ENCODE results near the gene SLC19A1.

Gene SLC19A1

GRCh38 chr21:45468971-45469272, 73.3 kb downstream of the SLC19A1 start:
- DNase-seq (ENCODE audit: low read depth in 2 of 3, low spot score in 1 of 3) = no peak

- DNase-seq (ENCODE audit: low read depth in 2 of 3, low spot score in 1 of 3) = no peak
Observed at GRCh38 chr21:45468051-45468970, 73.9 kb downstream of the SLC19A1 start.

DNA sequence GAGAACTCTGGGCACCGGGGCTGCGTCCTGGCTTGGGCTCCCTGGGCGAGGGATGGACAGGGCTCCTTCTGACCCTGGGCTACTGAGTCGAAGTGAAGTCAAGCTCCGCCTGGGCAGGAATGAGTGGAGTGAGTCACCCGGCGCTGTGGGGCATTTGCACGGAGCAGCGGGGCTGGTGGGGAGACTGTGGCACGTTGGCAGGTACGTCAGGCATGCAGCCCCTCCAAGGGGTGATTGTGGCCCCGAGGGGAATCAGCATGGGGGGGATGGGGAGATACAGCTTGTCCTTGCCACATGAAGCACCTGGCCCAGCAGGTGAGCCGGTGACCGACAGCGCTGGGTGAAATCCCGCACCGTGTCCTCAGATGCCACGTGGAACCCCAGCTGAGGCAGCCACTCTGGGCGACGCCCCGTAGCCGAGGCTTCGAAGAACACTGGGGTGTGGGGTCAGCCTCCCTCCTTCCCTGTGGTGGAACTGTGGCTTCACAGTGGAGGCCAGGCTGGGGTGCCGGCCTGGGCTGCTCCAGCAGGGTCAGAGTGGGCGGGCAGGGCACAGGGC, 74.9 kb downstream of the SLC19A1 start:
- no peak for DNase-seq (ENCODE audit: low read depth in 2 of 3, low spot score in 1 of 3)

- no peak for DNase-seq (ENCODE audit: low read depth in 2 of 3, low spot score in 1 of 3)
Observed at GRCh38 chr21:45466330-45467220, 75.7 kb downstream of the SLC19A1 start.

DNA sequence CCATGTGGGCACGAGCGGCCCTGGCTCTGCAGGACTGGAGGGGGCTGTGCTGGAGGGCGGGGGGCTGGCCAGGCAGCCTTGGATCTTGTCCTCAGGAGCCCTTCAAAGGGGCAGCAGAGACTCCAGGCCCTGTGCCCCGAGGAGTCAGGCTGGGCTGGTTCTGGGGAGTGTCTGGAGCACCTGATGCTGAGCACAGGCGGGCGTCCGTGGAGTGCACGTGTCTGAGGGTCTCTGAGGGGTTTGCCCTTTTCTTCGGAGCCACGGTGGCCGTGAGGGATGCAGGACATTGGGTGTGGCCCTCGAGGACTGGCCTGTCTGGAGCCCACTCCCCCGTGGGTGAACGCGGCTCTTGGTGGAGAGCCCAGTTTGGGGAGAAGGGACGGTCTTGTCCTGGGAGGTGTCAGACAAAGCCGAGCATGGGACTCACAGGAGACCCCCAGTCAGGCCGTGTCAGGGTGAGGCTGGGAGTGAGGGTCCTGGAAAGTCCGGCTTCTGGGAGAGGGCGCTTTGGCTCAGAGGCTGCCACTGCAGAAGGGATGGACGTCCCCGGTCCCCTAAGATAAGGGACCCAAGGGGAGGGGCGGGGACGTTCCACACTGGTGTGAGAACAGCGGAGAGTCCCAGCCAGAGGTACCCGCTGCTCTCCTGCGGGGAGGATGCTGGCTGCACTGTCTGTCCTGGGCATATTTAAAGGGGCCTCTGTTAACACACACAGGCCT, 76.5 kb downstream of the SLC19A1 start:
- DNase-seq (ENCODE audit: low read depth in 2 of 3, low spot score in 1 of 3) = no peak

DNA sequence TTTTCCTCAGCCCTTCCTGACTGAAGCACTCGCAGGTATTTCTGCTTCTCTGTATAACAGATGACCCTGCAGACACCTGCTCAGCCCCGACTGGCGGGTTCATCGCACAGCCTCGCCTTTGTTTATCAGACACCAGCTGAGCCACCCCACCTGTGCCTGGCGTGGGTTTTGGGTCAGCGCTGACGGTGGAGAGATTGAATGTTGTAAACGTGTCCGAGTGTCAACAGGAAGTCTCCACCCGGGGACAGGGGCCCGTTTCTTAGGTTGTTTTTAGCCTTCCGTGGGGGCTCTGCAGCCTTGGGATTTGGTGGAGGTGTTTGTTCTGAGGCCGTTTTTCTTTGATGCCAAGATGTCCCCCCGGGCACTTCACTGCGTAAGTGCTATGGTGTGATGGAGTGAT, 77.1 kb downstream of the SLC19A1 start:
- DNase-seq (ENCODE audit: low read depth in 2 of 3, low spot score in 1 of 3) = no peak

DNA sequence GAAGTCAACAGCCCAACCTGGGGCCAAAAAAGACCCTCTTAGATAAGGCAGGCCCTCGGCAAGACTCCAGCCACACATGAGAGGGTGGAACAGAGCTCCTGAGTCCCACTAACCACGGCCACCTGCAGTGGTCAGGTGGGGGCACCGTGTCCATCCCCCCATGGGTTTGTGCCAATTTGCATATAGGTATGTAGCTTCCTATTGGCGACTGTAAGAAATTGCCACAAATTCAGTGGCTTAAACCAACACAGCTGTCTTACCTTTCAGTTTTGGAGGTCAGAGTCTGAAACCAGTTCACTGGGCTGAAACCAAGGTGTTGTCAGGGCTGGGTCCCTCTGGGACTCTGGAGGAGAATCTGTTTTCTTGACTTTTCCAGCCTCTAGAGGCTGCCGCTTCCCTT, 77.9 kb downstream of the SLC19A1 start:
- DNase-seq (ENCODE audit: low read depth in 2 of 3, low spot score in 1 of 3) = no peak

DNA sequence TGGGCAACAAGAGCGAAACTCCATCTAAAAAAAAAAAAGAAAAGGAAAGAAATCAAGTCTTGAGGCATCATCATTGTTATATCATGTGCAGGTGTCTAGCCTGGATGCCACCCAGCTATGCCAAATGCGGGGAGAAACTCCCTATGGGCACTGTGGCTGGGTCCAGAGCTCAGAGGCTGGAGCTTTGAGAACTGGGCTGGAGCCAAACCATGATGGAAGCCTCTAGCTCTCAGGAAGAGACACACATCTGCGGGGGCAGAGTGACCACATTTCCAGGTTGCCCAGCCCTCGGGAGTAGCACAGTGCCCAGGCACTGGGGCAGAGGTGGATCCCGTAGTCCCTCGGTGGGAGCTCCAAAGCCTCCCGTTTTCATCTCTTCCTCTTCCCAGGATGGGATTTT, 78.4 kb downstream of the SLC19A1 start:
- no peak for DNase-seq (ENCODE audit: low read depth in 2 of 3, low spot score in 1 of 3)

GRCh38 chr21:45461806-45462341, 80.4 kb downstream of the SLC19A1 start:
- DNase-seq (ENCODE audit: low read depth in 2 of 3, low spot score in 1 of 3) = no peak

DNA sequence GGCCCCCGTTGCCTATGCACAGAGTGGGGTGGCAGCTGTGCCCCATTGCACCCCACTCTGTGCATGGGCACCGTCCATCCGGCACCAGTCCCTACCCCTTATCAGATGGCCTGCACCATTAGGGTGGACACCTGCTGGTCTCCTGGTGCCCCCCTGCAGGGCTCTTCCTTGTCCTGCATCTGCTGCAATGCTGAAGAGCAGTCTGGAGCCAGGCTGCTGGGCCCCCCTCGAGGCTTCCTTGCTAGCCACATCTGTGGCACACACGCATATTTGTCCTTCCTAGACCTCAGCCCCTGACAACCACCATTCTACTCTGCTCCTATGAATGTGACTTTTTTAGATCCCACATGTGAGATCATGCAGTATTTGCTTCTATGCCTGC, 80.9 kb downstream of the SLC19A1 start:
- DNase-seq (ENCODE audit: low read depth in 2 of 3, low spot score in 1 of 3) = no peak

- DNase-seq (ENCODE audit: low read depth in 2 of 3, low spot score in 1 of 3) = no peak
Observed at GRCh38 chr21:45460611-45461368, 81.5 kb downstream of the SLC19A1 start.

DNA sequence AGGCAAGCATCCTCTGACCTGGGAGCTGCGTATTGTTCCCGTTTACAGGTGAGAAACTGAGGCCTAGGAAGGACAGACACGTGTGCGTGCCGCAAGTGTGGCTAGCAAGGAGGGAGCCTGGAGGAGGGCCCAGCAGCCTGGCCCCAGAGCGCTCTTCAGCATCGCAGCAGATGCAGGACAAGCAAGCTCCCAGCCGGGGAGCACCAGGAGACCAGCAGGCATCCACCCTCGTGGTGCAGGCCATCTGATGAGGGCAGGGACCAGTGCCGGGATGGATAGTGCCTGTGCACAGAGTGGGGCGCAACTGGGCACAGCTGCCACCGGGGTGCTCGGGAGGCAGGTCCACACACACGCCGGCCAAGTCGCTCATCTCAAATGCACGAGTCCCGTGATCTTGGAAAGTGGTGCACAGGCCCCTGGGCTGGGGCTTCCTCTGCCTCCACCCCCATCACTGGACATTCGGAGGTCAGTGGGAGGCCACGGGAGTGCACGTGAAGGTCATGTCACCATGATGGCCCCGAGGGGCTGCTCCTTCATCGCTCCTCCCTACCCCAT, 82.2 kb downstream of the SLC19A1 start:
- no peak for DNase-seq (ENCODE audit: low read depth in 2 of 3, low spot score in 1 of 3)

GRCh38 chr21:45459171-45460010, 82.8 kb downstream of the SLC19A1 start:
- DNase-seq (ENCODE audit: low read depth in 2 of 3, low spot score in 1 of 3) = no peak

DNA sequence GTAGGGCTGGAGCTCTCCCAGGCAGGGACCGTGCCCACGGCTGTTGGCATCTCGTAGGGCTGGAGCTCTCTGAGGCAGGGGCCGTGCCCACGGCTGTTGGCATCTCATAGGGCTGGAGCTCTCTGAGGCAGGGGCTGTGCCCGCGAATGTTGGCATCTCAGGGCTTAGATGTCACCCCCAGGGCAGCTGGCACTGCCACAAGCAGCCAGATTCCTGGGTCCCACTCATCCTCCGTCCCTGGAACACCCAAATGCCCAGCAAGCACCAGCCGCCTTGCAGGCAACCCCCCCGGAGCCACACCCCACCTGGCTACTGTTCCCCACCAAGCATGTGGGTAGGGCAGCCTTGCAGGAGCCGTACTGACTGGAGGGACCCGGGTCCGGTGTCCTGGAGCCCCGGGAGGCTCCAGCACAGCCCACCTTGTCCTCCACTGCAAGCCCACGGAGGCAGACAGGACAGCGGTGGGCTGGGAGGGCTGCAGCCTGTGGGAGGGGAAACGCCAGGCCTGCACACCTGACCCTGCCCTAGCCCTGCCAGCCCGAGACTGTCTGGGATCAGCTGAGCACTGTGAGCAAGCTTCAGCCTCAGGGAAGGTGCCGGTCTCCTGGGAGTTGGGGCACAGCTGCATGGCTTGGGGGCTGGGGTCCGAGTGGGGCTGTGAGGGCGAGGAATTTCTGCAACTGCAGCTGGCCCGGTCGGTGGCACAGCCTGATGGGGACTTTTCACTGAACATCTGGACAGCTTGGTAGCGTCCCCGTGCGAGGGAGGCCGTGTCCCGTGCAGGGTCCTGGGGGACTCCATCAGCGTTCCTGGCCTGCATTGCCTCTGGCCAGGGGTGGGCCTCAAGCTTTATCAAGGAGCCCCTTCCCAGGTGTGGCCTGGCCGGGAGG, 83.7 kb downstream of the SLC19A1 start:
- no peak for DNase-seq (ENCODE audit: low read depth in 2 of 3, low spot score in 1 of 3)

- DNase-seq (ENCODE audit: low read depth in 2 of 3, low spot score in 1 of 3) = no peak
Observed at GRCh38 chr21:45457832-45458172, 84.4 kb downstream of the SLC19A1 start.

- DNase-seq (ENCODE audit: low read depth in 2 of 3, low spot score in 1 of 3) = no peak
Observed at GRCh38 chr21:45457161-45457831, 84.9 kb downstream of the SLC19A1 start.

DNA sequence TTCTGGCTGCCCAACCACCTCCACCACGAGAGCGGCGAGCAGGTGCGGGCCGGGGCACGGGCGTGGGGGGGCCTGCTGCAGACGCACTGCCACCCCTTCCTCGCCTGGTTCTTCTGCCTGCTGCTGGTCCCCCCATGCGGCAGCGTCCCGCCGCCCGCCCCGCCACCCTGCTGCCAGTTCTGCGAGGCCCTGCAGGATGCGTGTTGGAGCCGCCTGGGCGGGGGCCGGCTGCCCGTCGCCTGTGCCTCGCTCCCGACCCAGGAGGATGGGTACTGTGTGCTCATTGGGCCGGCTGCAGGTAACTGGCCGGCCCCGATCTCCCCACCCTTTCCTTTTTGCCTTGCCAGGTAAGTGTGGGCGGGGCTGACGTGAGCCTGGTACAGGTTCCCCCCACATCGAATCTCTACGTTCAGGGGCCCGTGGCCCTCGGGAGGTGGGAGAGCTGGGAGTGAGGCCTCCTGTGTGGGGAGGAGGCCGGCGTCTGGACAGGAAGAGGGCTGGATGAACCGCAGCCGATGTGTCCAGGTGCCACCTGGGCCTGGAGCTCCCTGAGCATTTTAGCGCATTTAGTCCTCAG, 85.6 kb downstream of the SLC19A1 start:
- no peak for DNase-seq (ENCODE audit: low read depth in 2 of 3, low spot score in 1 of 3)
